HepG2 (cell line): Measurements from ENCODE around the gene ZNF780B. TPM values are rescaled to one million over a fixed set of nuclear protein-coding genes. Genes with fewer than 3 reads are reported as not detected.

Source experiments
- ARID2 ChIP-seq: sonication (generic); formaldehyde crosslinking; IDR thresholded peaks from 2 replicates; pipeline ENCODE4 v1.8.1; 2022; ENCODE audit warnings: mild to moderate bottlenecking, missing genetic modification reagents, borderline replicate concordance
- GLI4 ChIP-seq: sonication (generic); formaldehyde crosslinking; IDR thresholded peaks from 2 replicates; pipeline ENCODE4 v1.5.1; 2020; ENCODE audit warnings: missing genetic modification reagents, mild to moderate bottlenecking, moderate library complexity, borderline replicate concordance
- KDM3A ChIP-seq: IDR thresholded peaks from 2 replicates; pipeline ENCODE4 v1.6.1; 2018; ENCODE audit warnings: low read depth, missing compliant biosample characterization
- LBX2 ChIP-seq: sonication (generic); formaldehyde crosslinking; IDR thresholded peaks from 2 replicates; pipeline ENCODE4 v1.5.0; 2020; ENCODE audit warnings: missing genetic modification reagents, mild to moderate bottlenecking, borderline replicate concordance
- REPIN1 ChIP-seq: sonication (generic); formaldehyde crosslinking; IDR thresholded peaks from 2 replicates; pipeline ENCODE4 v1.8.0; 2022; ENCODE audit warnings: missing genetic modification reagents, low read depth, mild to moderate bottlenecking, borderline replicate concordance
- SNAPC5 ChIP-seq: sonication (generic); formaldehyde crosslinking; IDR thresholded peaks from 2 replicates; pipeline ENCODE4 v1.8.1; 2023; ENCODE audit warnings: mild to moderate bottlenecking, missing genetic modification reagents, borderline replicate concordance
- TBL1XR1 ChIP-seq: fragments of 150-350 bp; IDR thresholded peaks from 2 replicates; pipeline ENCODE4 v1.6.1; 2014; ENCODE audit warnings: borderline replicate concordance, low read length; ENCODE audit not compliant: partially characterized antibody
- TFE3 ChIP-seq: IDR thresholded peaks from 2 replicates; pipeline ENCODE4 v1.6.1; 2016
- TGIF2 ChIP-seq: IDR thresholded peaks from 2 replicates; pipeline ENCODE4 v1.6.1; 2016; ENCODE audit warnings: control low read depth, missing compliant biosample characterization
- THAP11 ChIP-seq: IDR thresholded peaks from 2 replicates; pipeline ENCODE4 v1.6.1; 2016; ENCODE audit warnings: missing biosample characterization, missing genetic modification reagents
- XBP1 ChIP-seq: sonication (generic); formaldehyde crosslinking; IDR thresholded peaks from 2 replicates; pipeline ENCODE4 v1.5.0; 2020; ENCODE audit warnings: missing genetic modification reagents
- ZNF543 ChIP-seq: sonication (generic); formaldehyde crosslinking; IDR thresholded peaks from 2 replicates; pipeline ENCODE4 v1.4.0; 2020; ENCODE audit warnings: mild to moderate bottlenecking, missing genetic modification reagents
- ZNF563 ChIP-seq: sonication (generic); formaldehyde crosslinking; IDR thresholded peaks from 2 replicates; pipeline ENCODE4 v1.8.0; 2022; ENCODE audit warnings: mild to moderate bottlenecking, moderate library complexity, missing genetic modification reagents
- ZNF788 ChIP-seq: sonication (generic); formaldehyde crosslinking; IDR thresholded peaks from 2 replicates; pipeline ENCODE4 v1.5.0; 2020; ENCODE audit warnings: mild to moderate bottlenecking, missing genetic modification reagents, borderline replicate concordance
- ZNF790 ChIP-seq: sonication (generic); formaldehyde crosslinking; IDR thresholded peaks from 2 replicates; pipeline ENCODE4 v1.8.0; 2022; ENCODE audit warnings: missing genetic modification reagents, mild to moderate bottlenecking, borderline replicate concordance
- ZSCAN21 ChIP-seq: sonication (generic); formaldehyde crosslinking; IDR thresholded peaks from 2 replicates; pipeline ENCODE4 v1.8.0; 2022; ENCODE audit warnings: mild to moderate bottlenecking, missing genetic modification reagents, moderate library complexity, borderline replicate concordance
- polyA plus RNA-seq, 8 experiments: library from polyadenylated mRNA; depleted of rRNA in 3 of 8; stranded (reverse) in 7 of 8; unstranded in 1 of 8; fragments of >200 nt; fragmentation: Illumina TruSeq in 4 of 8; extraction: Trizol in 4 of 8; gene quantifications; 2 replicates each; pipeline versions ENCODE4 v1.2.1 to v1.2.3, GENCODE V29; 2011 to 2016; ENCODE audit warnings: low read depth in 4 of 8, missing spikeins in 1 of 8, mixed read lengths in 1 of 8; ENCODE audit not compliant: insufficient read depth in 1 of 8
- total RNA-seq, 5 experiments: library from RNA; depleted of rRNA; stranded (reverse); fragments of >200 nt; fragmentation: Illumina TruSeq; extraction: Trizol; gene quantifications; 2 replicates each; pipeline ENCODE4 v1.2.3, GENCODE V29; 2016; ENCODE audit warnings: low read depth in 1 of 5
- TF ChIP-seq, protein P1 (sequence below): sonication (generic); formaldehyde crosslinking; conservative IDR thresholded peaks from 2 replicates; pipeline ENCODE4 v1.4.0; 2020; ENCODE audit warnings: mild to moderate bottlenecking, missing genetic modification reagents, moderate library complexity
- TF ChIP-seq, protein P2 (sequence below): sonication (generic); formaldehyde crosslinking; IDR thresholded peaks from 2 replicates; pipeline ENCODE4 v1.4.0; 2020; ENCODE audit warnings: missing genetic modification reagents, borderline replicate concordance

ZNF780B gene
- total and polyA plus RNA-seq, 2 of the 13 experiments (the other 11 are each of a cell fraction or from before 2014, with no cell fraction given), result 6.6 to 21.9 TPM

GRCh38 chr19:40055832-40056504 lies at the start of gene ZNF780B (continued):
- TF ChIP-seq TFE3 (CRISPR knock-in tag) (no peak), XBP1 (CRISPR knock-in tag) (no peak), ZNF790 (CRISPR knock-in tag) (no peak), TBL1XR1 (no peak), ZSCAN21 (CRISPR knock-in tag) (0 out of 2 replicates have a peak, but pooled peaks have one; percentile 49), ZNF563 (peak; percentile 93), THAP11 (peak; percentile 96), TGIF2 (CRISPR knock-in tag) (no peak), ARID2 (CRISPR knock-in tag) (peak; percentile 94), ZNF788 (peak; percentile 67; the same call in 1 of the 2 replicates), GLI4 (CRISPR knock-in tag) (peak; percentile 74; the same call in 1 of the 2 replicates), SNAPC5 (CRISPR knock-in tag) (0 out of 2 replicates have a peak, but pooled peaks have one; percentile 41), KDM3A (CRISPR knock-in tag) (peak; percentile 62; the same call in 1 of the 2 replicates), ZNF543 (CRISPR knock-in tag) (peak; percentile 91), LBX2 (CRISPR knock-in tag) (peak; percentile 87; the same call in 1 of the 2 replicates), REPIN1 (peak; percentile 82; the same call in 1 of the 2 replicates)
- TF ChIP-seq, protein P1, sequence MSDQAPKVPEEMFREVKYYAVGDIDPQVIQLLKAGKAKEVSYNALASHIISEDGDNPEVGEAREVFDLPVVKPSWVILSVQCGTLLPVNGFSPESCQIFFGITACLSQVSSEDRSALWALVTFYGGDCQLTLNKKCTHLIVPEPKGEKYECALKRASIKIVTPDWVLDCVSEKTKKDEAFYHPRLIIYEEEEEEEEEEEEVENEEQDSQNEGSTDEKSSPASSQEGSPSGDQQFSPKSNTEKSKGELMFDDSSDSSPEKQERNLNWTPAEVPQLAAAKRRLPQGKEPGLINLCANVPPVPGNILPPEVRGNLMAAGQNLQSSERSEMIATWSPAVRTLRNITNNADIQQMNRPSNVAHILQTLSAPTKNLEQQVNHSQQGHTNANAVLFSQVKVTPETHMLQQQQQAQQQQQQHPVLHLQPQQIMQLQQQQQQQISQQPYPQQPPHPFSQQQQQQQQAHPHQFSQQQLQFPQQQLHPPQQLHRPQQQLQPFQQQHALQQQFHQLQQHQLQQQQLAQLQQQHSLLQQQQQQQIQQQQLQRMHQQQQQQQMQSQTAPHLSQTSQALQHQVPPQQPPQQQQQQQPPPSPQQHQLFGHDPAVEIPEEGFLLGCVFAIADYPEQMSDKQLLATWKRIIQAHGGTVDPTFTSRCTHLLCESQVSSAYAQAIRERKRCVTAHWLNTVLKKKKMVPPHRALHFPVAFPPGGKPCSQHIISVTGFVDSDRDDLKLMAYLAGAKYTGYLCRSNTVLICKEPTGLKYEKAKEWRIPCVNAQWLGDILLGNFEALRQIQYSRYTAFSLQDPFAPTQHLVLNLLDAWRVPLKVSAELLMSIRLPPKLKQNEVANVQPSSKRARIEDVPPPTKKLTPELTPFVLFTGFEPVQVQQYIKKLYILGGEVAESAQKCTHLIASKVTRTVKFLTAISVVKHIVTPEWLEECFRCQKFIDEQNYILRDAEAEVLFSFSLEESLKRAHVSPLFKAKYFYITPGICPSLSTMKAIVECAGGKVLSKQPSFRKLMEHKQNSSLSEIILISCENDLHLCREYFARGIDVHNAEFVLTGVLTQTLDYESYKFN (CRISPR knock-in tag), result 0 out of 2 replicates have a peak, but pooled peaks have one; percentile 31
- TF ChIP-seq, protein P2, sequence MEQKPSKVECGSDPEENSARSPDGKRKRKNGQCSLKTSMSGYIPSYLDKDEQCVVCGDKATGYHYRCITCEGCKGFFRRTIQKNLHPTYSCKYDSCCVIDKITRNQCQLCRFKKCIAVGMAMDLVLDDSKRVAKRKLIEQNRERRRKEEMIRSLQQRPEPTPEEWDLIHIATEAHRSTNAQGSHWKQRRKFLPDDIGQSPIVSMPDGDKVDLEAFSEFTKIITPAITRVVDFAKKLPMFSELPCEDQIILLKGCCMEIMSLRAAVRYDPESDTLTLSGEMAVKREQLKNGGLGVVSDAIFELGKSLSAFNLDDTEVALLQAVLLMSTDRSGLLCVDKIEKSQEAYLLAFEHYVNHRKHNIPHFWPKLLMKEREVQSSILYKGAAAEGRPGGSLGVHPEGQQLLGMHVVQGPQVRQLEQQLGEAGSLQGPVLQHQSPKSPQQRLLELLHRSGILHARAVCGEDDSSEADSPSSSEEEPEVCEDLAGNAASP (CRISPR knock-in tag), result no peak
